KMS-11 (cell line): ENCODE data around the gene TAP2.

Experiments
- H2AFZ ChIP-seq: fragments of 200-600 bp; sonication (generic); 2 replicates; pipeline ENCODE4 v1.6.1; 2016; ENCODE audit warnings: antibody characterized with exemption, mixed run types, low read depth
- H3K27ac ChIP-seq: fragments of 200-600 bp; sonication (generic); 2 replicates; pipeline ENCODE4 v1.6.1; 2016; ENCODE audit warnings: mild to moderate bottlenecking, mixed run types
- H3K27me3 ChIP-seq: fragments of 200-600 bp; sonication (generic); 2 replicates; pipeline ENCODE4 v1.6.1; 2017; ENCODE audit warnings: mild to moderate bottlenecking, low read depth, mixed run types, moderate library complexity; ENCODE audit not compliant: insufficient read depth
- H3K36me3 ChIP-seq: fragments of 200-600 bp; sonication (generic); 2 replicates; pipeline ENCODE4 v1.6.1; 2017; ENCODE audit warnings: mild to moderate bottlenecking, mixed run types; ENCODE audit not compliant: insufficient read depth
- H3K4me1 ChIP-seq: fragments of 200-600 bp; sonication (generic); 2 replicates; pipeline ENCODE4 v1.6.1; 2016; ENCODE audit warnings: mild to moderate bottlenecking, low read depth, mixed run types; ENCODE audit not compliant: poor library complexity, severe bottlenecking
- H3K4me2 ChIP-seq: fragments of 200-600 bp; sonication (generic); 2 replicates; pipeline ENCODE4 v1.7.0; 2016; ENCODE audit warnings: mild to moderate bottlenecking, mixed run types
- H3K4me3 ChIP-seq: fragments of 200-600 bp; sonication (generic); IDR thresholded peaks from 2 replicates; pipeline ENCODE4 v1.6.1; 2017; ENCODE audit warnings: low read depth, low read length, mixed read lengths; ENCODE audit not compliant: insufficient read depth
- H3K79me2 ChIP-seq: fragments of 200-600 bp; sonication (generic); 2 replicates; pipeline ENCODE4 v1.6.1; 2016; ENCODE audit warnings: low read depth, mixed run types; ENCODE audit not compliant: insufficient read depth
- H3K9ac ChIP-seq: fragments of 200-600 bp; sonication (generic); 2 replicates; pipeline ENCODE4 v1.6.1; 2016; ENCODE audit warnings: mild to moderate bottlenecking, mixed run types
- H4K20me1 ChIP-seq: fragments of 200-600 bp; sonication (generic); 2 replicates; pipeline ENCODE4 v1.6.1; 2016; ENCODE audit warnings: mild to moderate bottlenecking, mixed run types; ENCODE audit not compliant: insufficient read depth
- CTCF ChIP-seq: fragments of 200-600 bp; sonication (generic); conservative IDR thresholded peaks from 2 replicates; pipeline ENCODE4 v1.6.1; 2017; ENCODE audit warnings: low read depth, mild to moderate bottlenecking, antibody characterized with exemption, low read length, moderate library complexity, mixed read lengths

Gene TAP2

GRCh38 chr6:32868257-32868788 is 29.8 kb upstream of the TAP2 start:
- no peaks in the 10 kb centered on the region for H4K20me1 ChIP-seq
- no peak overlapping the region for H2AFZ ChIP-seq
- no peaks in the 10 kb centered on the region for H3K27me3 ChIP-seq
- no peaks in the 10 kb centered on the region for H3K79me2 ChIP-seq
- H3K4me3 ChIP-seq, result no peak overlapping the region
- no peak overlapping the region for H3K9ac ChIP-seq
- H3K27ac ChIP-seq, result no peak overlapping the region
- peaks cover 9% of the 10 kb centered on the region for H3K4me1 ChIP-seq
- H3K4me2 ChIP-seq, result no peak overlapping the region
- TF ChIP-seq CTCF, result peak; percentile 95
- H3K36me3 ChIP-seq, result no peaks in the 10 kb centered on the region

GRCh38 chr6:32867554-32868256 is 29.2 kb upstream of the TAP2 start:
- H4K20me1 ChIP-seq, result no peaks in the 10 kb centered on the region
- no peak overlapping the region for H3K27ac ChIP-seq
- H3K4me3 ChIP-seq, result no peak overlapping the region
- H3K9ac ChIP-seq, result no peak overlapping the region
- H2AFZ ChIP-seq, result no peak overlapping the region
- H3K4me2 ChIP-seq, result no peak overlapping the region
- H3K36me3 ChIP-seq, result no peaks in the 10 kb centered on the region
- no peaks in the 10 kb centered on the region for H3K79me2 ChIP-seq
- H3K27me3 ChIP-seq, result no peaks in the 10 kb centered on the region
- TF ChIP-seq CTCF, result no peak
- H3K4me1 ChIP-seq, result peaks cover 9% of the 10 kb centered on the region

- H4K20me1 ChIP-seq, result no peaks in the 10 kb centered on the region
- H3K4me1 ChIP-seq, result peaks cover 9% of the 10 kb centered on the region
- TF ChIP-seq CTCF, result no peak
- no peaks in the 10 kb centered on the region for H3K79me2 ChIP-seq
- H3K9ac ChIP-seq, result no peak overlapping the region
- no peak overlapping the region for H3K4me3 ChIP-seq
- no peak overlapping the region for H3K27ac ChIP-seq
- no peaks in the 10 kb centered on the region for H3K36me3 ChIP-seq
- no peaks in the 10 kb centered on the region for H3K27me3 ChIP-seq
- H2AFZ ChIP-seq, result no peak overlapping the region
- no peak overlapping the region for H3K4me2 ChIP-seq
Observed at GRCh38 chr6:32867022-32867477, 28.5 kb upstream of the TAP2 start.

- Histone ChIP-seq H3K4me3 (no peak overlapping the region), H3K79me2 (no peaks in the 10 kb centered on the region), H3K4me2 (no peak overlapping the region), H2AFZ (no peak overlapping the region), H3K27me3 (no peaks in the 10 kb centered on the region), H4K20me1 (no peaks in the 10 kb centered on the region), H3K27ac (no peak overlapping the region), H3K9ac (no peak overlapping the region), H3K36me3 (no peaks in the 10 kb centered on the region), H3K4me1 (peaks cover 13% of the 10 kb centered on the region)
- TF ChIP-seq CTCF, result no peak
Observed at GRCh38 chr6:32865724-32866443, 27.3 kb upstream of the TAP2 start.
